ENCODE measurements around the gene RRH. TPM values are rescaled to one million over a fixed set of nuclear protein-coding genes. Genes with fewer than 3 reads are reported as not detected.

The RRH gene
- total RNA-seq: under 1 TPM; 0.18 to 0.36 TPM

DNA sequence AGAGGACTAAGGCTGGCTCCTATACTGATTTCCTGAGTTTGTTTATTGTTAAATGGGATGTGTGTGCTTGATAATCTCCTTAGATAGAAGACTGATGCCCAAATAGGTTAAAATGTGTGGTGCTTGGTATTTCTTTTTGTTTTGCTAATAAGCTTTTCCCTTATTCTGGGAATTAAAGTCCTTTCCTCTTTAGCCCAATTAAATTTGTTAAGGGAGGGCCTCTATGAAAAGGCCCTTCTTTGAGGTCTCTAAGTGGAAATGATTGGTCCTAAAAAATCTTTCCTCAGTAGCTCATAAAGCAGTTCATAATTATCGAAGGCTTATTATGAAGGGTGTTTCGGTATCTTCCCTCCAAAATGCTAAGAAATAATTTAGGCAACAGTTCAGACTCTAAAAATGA is at the start of gene RRH:
Gene RRH, plus strand, starts transcription at position 301 of the 400 bp plus-strand sequence. Its CDS starts 56 bp downstream, at position 357.

GRCh38 chr4:109801895-109802319 is 25.9 kb upstream of the RRH start, which contains the start of gene CFI:
Gene CFI, minus strand, starts transcription at chr4:109801999. Its CDS starts 28 bp downstream, at chr4:109801971.

GRCh38 chr4:109815151-109816081 is 12.4 kb upstream of the RRH start, which contains the start of gene GAR1:
Gene GAR1, plus strand, starts transcription at chr4:109815762. Its CDS starts 403 bp downstream, at chr4:109816165.

DNA sequence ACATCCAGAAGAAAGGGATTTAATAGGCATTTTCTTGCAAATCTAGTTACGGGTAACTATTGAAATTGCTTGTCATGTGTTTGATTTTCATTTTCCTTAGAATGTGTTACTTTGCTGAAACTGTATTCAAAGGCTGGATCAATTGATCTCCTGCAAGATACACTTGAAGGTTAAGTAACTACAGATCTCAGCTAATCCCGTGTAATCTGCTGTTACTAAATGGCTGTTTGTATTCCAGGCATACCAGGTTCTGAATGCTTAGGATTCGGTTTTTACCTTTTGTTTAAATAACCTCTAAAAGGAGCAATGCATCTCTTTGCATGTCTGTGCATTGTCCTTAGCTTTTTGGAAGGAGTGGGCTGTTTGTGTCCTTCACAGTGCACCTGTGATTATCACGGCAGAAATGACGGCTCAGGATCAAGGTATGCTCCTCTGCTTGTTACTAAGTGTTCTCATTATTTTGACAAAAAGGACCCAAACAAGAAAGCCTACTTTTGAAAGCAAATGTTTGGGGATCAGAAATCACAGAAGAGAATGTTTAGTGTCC is 20.2 kb downstream of the RRH start, which contains the start of gene LRIT3:
Gene LRIT3, plus strand, starts transcription at position 212 of the 547 bp plus-strand sequence. Its CDS starts 95 bp downstream, at position 307.

Other genes with a start within 250 kb of the RRH start
- gene CASP6, start 124.5 kb upstream of the RRH start, total RNA-seq: 10 to 100 TPM; 26.2 to 30.9 TPM
- 10 to 100 TPM; 17.8 to 20.4 TPM for gene PLA2G12A, start 97.9 kb upstream of the RRH start, total RNA-seq
- not detected for gene CFI, start 26.0 kb upstream of the RRH start, total RNA-seq
- 10 to 100 TPM; 23.2 TPM for gene GAR1, start 12.2 kb upstream of the RRH start, total RNA-seq
- gene LRIT3, start 20.1 kb downstream of the RRH start, total RNA-seq: under 1 TPM; 0.19 to 0.28 TPM
- not detected for gene EGF, start 84.9 kb downstream of the RRH start, total RNA-seq

All from activated naive CD4-positive, alpha-beta T cell treated with anti-CD3 and anti-CD28 coated beads, Interleukin-2, amount 10 ng/mL, durations not matched to agents 5 hours and 36 hours (primary cell).